Measurements from ENCODE around the gene TTLL4. TPM values are rescaled to one million over a fixed set of nuclear protein-coding genes. Genes with fewer than 3 reads are reported as not detected.

The TTLL4 gene
- total RNA-seq, 2 donors from 2014 or later: 96.5 to 99.0 TPM

DNA sequence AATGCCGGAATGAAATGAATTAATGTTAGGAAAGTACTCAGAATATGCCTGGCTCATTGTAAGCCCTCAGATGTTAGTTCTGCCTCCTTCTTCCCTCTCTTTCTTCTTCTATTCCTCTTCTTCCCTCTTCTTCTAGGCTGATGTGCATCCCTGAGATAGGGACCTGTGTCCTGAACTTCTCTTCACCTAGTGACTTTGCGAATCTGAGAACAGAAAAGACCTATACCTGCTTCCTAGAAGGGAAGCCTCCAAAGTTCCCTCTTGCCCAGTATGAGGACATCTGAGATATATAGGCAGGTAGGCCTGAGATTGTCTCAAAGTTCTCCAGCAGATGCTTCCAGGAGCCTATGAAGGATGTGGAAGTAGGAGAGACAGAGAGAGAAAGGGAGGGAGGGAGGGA, 63.2 kb downstream of the TTLL4 start:
- Histone ChIP-seq H3K27ac (ENCODE audit: low read depth, low read length) (no peak overlapping the region), H3K4me3 (ENCODE audit: low read length) (no peak overlapping the region), H3K36me3 (ENCODE audit: control insufficient read depth, insufficient read depth, low read length) (no peaks in the 10 kb centered on the region), H3K4me1 (ENCODE audit: control insufficient read depth, insufficient read depth, low read length) (no peaks in the 10 kb centered on the region), H3K27me3 (ENCODE audit: control insufficient read depth, insufficient read depth, low read length, poor library complexity, severe bottlenecking) (no peaks in the 10 kb centered on the region), H3K9me3 (ENCODE audit: control insufficient read depth, low read length) (peaks cover 23% of the 10 kb centered on the region), H3K9ac (ENCODE audit: extremely low read depth, low read length, poor library complexity, severe bottlenecking) (no peak overlapping the region)
- DNase-seq: no peak
- H3K9me3 Mint-ChIP-seq: peaks cover 20% of the 10 kb centered on the region
- H3K27me3 Mint-ChIP-seq (ENCODE audit: insufficient read depth): peaks cover 5% of the 10 kb centered on the region
- H3K4me3 Mint-ChIP-seq: no peak overlapping the region
- WGBS, 2 experiments (ENCODE audit: insufficient coverage in 1 of 2, insufficient read length in 1 of 2): 95% methylated on average over 2 of the region's 2 CpGs; no CpG with 5 or more reads in 1 of the 2 experiments
- no peak overlapping the region for H3K27ac Mint-ChIP-seq
- no peak for TF ChIP-seq CTCF (conservative IDR thresholded peaks at IDR 0.05)
- no peaks in the 10 kb centered on the region for H3K4me1 Mint-ChIP-seq
- H3K36me3 Mint-ChIP-seq (ENCODE audit: low read depth): peaks cover 28% of the 10 kb centered on the region

DNA sequence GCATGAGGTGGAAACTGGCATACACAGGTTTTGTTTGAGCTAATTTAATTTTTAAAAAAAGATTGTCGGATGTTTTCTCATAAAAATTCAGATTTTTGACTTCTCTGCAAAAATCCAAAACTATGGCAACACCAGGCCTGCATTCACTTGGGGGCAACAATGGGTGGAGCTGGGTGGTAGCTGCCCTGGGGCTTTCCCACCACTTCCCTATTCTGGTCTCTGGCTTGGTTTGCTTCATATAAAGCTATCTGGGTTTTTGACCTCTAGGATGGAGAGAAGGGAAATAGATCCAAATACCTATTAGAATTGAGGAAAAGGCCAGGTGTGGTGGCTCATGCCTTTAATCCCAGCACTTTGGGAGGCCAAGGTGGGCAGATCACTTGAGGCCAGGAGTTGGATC, 65.9 kb downstream of the TTLL4 start:
- Histone ChIP-seq H3K4me3 (ENCODE audit: low read length) (no peak overlapping the region), H3K27ac (ENCODE audit: low read depth, low read length) (no peak overlapping the region), H3K9ac (ENCODE audit: extremely low read depth, low read length, poor library complexity, severe bottlenecking) (no peak overlapping the region), H3K9me3 (ENCODE audit: control insufficient read depth, low read length) (peaks cover 23% of the 10 kb centered on the region), H3K27me3 (ENCODE audit: control insufficient read depth, insufficient read depth, low read length, poor library complexity, severe bottlenecking) (no peaks in the 10 kb centered on the region), H3K36me3 (ENCODE audit: control insufficient read depth, insufficient read depth, low read length) (no peaks in the 10 kb centered on the region), H3K4me1 (ENCODE audit: control insufficient read depth, insufficient read depth, low read length) (no peaks in the 10 kb centered on the region)
- no peak for TF ChIP-seq CTCF (conservative IDR thresholded peaks at IDR 0.05)
- Mint-ChIP-seq H3K4me3 (no peak overlapping the region), H3K36me3 (ENCODE audit: low read depth) (peaks cover 28% of the 10 kb centered on the region), H3K27ac (no peak overlapping the region), H3K27me3 (ENCODE audit: insufficient read depth) (peaks cover 3% of the 10 kb centered on the region), H3K4me1 (peaks cover 11% of the 10 kb centered on the region), H3K9me3 (peaks cover 20% of the 10 kb centered on the region)
- WGBS, 2 experiments (ENCODE audit: insufficient coverage in 1 of 2, insufficient read length in 1 of 2): 100% methylated on average over 1 of the region's 1 CpG; no CpG with 5 or more reads in 1 of the 2 experiments
- DNase-seq: no peak

GRCh38 chr2:218777276-218777990, 66.8 kb downstream of the TTLL4 start:
- Mint-ChIP-seq H3K27ac (no peak overlapping the region), H3K4me1 (peaks cover 14% of the 10 kb centered on the region), H3K4me3 (no peak overlapping the region), H3K36me3 (ENCODE audit: low read depth) (peaks cover 22% of the 10 kb centered on the region), H3K27me3 (ENCODE audit: insufficient read depth) (peaks cover 6% of the 10 kb centered on the region), H3K9me3 (peaks cover 20% of the 10 kb centered on the region)
- H3K36me3 ChIP-seq (ENCODE audit: control insufficient read depth, insufficient read depth, low read length): no peaks in the 10 kb centered on the region
- no peak overlapping the region for H3K9ac ChIP-seq (ENCODE audit: extremely low read depth, low read length, poor library complexity, severe bottlenecking)
- H3K4me3 ChIP-seq (ENCODE audit: low read length): no peak overlapping the region
- 92 to 100% methylated on average over 4 to 9 of the region's 9 CpGs for WGBS, 2 experiments (ENCODE audit: insufficient coverage in 1 of 2, insufficient read length in 1 of 2)
- DNase-seq: peak; percentile 30
- H3K27me3 ChIP-seq (ENCODE audit: control insufficient read depth, insufficient read depth, low read length, poor library complexity, severe bottlenecking): no peaks in the 10 kb centered on the region
- H3K4me1 ChIP-seq (ENCODE audit: control insufficient read depth, insufficient read depth, low read length): no peaks in the 10 kb centered on the region
- no peak for TF ChIP-seq CTCF (conservative IDR thresholded peaks at IDR 0.05)
- H3K9me3 ChIP-seq (ENCODE audit: control insufficient read depth, low read length): peaks cover 23% of the 10 kb centered on the region
- H3K27ac ChIP-seq (ENCODE audit: low read depth, low read length): no peak overlapping the region

Measured in endodermal cell (in vitro differentiated cells).